NOMO-1 (cell line): ENCODE measurements around the gene PRR5L.

Source experiments
- DNase-seq, 2 experiments: peaks; one replicate each; lab custom pipeline; 2025; ENCODE audit not compliant: unreplicated experiment in 2 of 2; lab: John Stamatoyannopoulos, UW

The PRR5L gene

DNA sequence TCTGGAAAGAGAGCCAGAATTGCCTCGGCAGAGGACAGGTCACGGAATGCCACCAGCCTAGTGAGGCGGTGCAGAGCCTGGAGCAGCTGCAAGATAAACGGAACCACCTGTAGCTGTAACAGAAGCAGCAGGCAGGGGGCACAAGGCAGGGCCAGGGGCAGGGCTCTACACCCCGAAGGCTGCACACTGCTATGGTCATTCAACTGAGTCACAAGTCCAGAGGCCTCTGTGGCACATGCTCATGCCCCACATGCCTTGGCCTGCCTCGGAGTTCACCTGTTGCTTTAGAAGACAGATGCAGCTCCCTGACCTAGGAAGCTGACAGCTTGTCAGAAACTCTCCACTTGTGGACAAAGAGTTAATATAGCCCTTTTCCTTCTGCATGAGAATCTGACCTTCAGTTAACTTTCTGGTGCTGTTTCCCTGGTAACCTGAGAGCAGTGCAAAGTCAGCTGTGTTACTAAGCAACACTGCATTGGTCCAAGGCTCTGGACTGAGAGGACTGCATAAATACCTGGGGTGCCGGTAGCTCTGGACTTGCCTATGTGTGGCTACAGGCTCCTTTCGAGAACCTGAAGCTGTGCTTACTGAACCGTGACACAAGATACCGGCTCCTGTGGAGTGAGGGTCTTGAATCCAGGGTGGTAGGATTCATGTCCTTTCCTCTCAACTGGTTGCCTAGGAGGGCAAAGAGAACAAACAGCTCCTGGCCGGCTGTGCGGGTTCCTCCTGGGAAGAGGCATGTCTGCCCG is 17.4 kb upstream of the PRR5L start:
- DNase-seq, result no peak

DNA sequence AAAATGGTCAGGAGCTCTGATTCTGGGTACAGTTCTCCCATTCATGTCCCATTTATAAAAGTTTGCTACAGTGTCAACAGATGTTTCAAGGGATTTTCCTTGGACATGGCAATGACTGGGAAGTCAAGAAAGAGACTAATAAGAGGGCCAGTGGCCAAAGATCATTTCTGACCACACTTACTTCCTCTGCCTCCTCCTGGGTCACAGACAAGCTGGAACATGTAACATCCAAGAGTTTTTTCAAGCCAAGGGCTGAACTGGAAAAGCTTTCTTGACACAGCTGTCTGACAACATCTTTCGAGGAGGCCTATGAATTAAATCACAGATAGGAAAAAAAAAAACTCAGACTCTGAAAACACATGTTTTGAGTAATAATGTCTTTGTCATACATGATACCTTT is 15.6 kb upstream of the PRR5L start:
- no peak for DNase-seq

DNA sequence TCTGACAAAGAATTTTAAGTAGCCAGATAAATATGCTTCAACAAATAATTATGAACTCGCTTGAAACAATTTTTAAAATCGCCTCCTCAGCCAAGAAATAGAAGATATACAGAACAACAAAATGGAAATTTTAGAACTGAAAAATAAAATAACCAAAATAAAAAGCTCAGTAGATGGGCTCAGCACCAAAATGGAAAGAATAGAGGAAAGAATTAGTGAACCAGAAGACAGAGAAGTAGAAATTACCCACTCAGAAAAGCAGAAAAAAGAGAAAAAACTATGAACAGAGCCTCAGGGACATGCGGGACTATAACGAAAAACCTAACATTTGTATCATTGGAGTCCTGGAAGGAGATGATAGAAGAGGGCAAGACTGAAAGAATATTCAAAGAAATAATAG is 14.2 kb upstream of the PRR5L start:
- DNase-seq, result no peak

DNA sequence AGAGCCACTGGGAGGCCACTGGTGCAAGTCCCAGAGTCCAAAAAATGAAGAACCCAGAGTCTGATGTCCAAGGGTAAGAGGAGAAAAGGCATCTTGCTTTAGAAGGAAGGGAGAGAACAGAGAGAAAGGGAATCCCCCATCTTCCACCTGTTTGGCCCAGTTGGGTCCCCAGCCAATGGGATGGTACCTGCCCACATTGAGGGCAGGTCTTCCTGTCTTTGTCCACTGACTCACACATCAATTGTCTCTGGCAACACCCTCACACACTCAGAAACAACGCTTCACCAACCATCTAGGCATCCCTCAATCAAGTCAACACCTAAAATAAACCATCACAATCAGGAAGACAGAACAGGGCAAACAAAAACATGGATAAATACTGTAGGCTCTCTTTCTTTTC is 13.2 kb upstream of the PRR5L start:
- DNase-seq, result no peak

DNA sequence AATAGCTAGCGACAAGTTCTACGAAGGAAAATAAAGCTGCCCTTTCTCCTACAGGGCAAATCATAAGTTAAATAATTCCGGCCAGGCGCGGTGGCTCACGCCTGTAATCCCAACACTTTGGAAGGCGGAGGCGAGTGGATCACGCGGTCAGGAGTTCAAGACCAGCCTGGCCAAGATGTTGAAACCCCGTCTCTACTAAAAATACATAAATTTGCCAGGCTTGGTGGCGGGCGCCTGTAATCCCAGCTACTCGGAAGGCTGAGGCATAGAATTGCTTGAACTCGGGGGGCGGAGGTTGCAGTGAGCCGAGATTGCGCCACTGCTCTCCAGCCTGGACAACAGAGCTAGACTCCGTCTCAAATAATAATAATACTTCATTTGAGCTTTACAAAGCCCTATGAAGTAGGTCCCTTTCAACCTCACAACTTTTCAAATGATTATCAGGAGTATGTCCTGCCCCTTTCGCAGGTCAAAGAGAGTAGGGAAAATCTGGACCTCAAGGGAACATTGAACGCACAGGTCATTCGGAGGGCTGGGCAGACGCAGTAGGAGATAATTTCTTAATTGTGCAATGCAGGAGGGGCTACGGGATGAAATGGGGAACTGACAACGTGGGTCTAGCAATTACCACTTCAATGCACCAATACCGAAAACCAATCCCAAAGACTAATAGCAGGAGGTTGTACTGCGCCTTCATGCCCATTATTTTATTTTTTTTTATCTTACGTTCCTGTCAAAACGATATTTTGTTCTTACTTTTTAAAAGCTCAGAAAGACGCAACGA is 7.5 kb upstream of the PRR5L start:
- DNase-seq, result peak; percentile 64 to 77

DNA sequence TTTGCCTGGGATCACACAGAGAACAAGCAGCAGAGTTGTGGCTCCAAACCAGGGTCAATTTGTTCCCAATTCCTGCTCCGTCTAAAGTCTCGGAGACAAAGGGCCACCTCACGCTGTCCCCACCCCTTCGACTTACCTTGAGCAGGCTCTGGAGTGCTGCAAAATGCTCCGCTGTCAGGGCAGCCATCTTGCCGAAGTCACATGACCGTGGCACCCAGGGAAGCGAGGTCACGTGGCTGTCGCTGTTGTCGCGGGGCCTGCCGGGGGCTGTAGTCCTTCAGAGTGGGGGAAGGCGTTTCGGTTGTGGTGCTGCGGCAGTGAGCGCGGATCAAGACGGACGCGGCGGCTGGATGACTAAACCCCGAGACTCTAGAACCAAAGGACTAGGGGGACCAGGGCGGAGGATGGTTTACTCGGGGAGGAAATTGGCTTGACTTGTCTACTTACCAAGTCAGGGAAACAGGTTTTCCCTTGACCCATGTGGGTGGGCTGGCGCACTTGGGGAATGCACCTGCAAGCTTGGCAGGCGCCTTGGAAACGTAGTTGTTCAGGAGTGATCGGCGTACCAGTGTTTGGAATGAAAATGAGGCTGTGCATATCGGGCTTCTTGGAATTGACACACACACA is 6.7 kb upstream of the PRR5L start, which contains the start of gene COMMD9:
TSS of gene COMMD9 (minus strand) at position 199 of the 627 bp plus-strand sequence. CDS start at position 187, 12 bp downstream.
- DNase-seq, result peak; percentile 93 to 96

DNA sequence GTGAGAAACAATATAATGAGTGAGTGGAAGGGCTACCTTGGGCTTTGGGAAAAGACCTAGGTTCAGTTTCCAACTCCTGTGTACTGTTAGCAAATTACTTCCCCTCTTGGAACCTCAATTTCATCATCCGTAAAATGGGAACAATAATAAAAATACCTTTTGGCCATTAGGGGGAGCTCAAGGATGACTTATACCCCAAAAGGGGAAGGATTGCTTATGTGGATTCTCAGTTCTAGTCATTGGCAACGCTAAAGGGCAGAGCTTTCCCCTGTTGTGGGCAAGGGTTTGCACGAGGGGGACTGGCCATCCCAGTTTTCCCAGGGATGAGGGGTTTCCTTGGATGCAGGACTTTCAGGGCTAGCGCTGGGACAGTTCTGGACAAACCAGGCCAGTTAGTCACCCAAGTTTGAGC is 3.8 kb upstream of the PRR5L start:
- DNase-seq, result peak; percentile 27 to 73

DNA sequence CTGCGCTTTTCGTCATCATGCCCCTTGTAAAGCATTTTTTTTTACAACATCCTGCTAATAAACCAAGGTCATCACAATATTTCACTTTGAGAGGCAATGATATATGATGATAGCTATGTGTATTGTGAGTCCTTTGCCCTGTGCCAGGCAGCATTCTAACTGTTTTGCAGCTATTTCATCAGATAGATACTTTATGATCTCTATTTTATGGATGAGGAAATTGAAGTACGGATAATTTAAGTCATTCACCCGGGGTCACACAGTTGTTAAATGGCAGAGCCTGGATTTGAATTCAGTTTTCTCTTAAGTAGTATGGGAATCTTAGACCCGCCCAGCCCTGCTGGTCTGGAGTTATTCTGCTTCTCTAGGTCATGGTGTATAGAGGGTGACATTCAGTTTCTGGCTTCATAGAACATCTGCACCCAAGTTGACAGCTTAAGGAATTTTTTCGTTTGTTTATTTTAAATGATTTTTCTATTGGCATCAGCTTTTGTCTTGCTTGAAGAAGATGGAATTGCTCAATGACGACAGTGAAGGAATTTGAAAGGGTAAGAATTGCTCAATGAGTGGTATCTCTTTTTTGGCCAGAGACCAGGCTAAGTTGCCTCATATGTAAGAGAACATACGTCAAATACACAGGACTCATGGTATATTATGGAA is 926 bp downstream of the PRR5L start:
- peak; percentile 12 to 54 for DNase-seq

DNA sequence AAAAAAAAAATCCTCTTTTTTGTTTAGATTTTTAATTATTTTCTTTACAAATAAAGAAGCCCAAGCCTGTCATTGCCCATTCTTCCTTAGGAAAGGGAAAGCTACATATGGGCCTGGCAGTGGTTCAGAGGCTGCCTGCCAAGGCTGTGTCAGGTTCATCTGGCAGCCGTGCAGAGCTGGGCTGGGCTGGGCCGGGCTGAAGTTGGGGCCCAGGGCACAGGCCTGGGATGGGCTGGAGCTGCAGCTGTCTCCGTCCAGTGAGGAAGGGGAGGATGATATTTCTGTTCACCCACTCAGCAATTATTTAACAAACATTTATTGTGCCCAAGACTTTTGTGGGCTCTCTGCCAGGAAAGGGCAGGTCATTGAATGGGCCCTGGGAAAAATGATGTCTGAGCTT is 4.6 kb downstream of the PRR5L start:
- DNase-seq, result no peak

DNA sequence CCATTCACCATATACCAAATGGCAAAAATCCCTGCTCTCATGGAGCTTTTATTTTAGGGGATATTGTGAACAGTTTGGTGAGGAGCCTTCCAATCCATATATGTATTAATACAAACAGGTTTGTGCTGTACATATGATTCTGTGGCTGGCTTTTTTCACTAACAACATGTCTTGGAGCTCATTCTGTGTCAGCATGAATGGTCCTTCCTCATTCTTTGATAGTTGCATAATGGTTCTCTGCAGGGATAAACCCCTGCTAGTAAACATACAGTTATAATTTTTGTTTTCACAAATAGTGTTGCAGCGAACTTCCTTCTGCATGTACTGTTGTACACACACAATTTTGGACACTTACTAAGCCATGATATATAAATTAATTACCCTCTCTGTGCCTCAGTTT is 8.3 kb downstream of the PRR5L start:
- DNase-seq, result peak in 1 of 2 experiments; percentile 39

DNA sequence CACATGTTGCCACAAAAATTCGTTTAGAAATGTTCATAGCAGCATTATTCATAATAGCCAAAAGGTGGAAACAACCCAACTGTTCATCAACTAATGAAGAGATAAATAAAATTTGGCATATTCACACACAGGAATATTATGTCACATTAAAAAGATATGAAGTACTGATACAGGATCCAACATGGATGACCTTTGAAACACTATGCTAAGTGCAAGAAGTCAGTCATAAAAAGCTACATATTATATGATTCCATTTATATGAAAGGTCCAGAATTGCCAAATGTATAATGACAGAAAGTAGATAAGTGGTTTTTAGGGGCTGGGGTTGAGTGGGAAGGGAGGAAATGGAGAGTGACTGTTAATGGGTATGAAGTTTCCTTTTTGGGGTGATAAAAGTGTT is 9.0 kb downstream of the PRR5L start:
- DNase-seq, result no peak

DNA sequence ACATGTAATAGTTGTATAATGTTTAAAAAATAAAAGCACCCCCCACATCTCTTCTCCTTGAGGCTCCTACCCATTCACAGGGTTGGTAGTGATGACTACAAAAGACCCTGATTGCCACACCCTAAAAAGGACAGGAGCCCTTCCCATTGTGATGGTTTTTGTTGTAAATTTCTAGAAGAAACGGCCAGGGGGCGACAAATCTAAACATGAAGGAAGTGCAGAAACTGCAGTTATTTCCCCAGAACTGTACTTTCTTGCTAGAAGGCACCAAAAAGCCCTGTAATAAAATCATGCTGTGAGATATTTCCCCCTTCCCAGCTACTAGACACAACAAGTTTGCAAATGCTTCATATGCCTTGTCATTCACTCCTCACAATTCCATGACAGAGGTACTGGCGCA is 10.8 kb downstream of the PRR5L start:
- peak; percentile 26 to 64 for DNase-seq

DNA sequence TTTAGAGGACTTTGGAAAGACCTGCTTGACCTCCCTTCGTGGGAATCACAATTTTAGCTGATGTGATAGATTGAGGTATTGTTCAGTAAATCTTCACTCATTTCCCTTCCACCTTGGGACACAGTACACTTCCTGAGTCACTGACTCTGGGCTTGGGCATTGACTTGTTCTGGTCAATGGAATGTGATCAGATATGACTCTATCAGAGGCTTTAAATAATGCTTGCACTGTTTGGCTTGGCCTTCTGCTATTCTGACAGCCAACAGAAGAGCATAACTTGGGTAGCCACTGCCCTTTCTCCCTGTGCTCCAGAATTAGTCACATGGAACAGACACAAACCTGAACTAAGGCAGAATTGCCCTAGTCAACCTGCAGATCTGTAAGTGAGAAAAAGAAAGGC is 12.5 kb downstream of the PRR5L start:
- DNase-seq, result no peak

DNA sequence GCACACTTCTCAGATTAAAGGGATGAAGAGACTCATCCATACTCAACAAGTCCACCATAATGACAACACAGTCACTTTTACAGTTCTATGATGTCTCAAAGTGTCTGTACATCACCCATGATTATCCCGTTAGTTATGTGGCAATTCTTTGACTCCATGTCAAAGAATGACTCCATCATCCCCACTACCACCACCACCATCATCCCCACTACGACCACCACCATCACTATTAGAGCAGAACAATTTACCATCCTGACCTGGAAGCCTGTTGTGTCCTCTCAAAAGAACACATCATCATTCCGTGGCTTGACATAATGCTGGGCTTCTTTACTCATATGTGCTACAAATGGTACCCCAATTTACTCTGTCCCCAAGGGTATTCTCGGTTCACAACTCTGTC is 13.7 kb downstream of the PRR5L start:
- DNase-seq, result no peak

DNA sequence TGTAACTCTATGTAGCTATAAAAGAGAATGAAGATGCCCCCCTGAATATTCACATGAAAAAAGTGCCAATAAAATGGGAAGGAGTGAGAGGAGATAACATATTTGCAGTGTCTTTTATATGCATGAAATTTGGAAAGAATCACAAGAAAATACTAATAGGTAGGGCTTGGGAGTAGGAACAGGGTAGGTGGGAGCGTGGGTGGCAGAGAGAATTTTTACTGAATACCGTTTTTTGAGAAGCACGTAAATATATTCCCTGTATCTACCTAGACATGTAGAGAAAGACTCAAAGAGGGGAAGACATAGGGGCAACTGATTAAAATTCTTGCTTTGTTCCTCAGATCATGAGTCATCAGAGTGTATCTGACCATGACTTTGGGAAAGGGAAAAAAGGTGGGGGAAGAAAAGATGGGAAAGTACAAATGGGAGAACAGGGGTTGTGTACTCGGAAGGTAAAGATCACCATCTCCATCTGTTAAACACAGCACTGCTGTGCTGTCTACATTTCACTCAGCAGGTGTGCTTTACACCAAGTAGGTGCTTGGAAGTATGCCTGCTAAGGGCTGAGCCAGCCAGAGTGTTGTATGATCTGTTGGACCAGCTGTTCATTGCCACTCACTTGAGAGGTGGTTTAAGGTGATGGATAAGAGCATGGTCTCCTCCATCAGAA is 16.0 kb downstream of the PRR5L start:
- no peak for DNase-seq

DNA sequence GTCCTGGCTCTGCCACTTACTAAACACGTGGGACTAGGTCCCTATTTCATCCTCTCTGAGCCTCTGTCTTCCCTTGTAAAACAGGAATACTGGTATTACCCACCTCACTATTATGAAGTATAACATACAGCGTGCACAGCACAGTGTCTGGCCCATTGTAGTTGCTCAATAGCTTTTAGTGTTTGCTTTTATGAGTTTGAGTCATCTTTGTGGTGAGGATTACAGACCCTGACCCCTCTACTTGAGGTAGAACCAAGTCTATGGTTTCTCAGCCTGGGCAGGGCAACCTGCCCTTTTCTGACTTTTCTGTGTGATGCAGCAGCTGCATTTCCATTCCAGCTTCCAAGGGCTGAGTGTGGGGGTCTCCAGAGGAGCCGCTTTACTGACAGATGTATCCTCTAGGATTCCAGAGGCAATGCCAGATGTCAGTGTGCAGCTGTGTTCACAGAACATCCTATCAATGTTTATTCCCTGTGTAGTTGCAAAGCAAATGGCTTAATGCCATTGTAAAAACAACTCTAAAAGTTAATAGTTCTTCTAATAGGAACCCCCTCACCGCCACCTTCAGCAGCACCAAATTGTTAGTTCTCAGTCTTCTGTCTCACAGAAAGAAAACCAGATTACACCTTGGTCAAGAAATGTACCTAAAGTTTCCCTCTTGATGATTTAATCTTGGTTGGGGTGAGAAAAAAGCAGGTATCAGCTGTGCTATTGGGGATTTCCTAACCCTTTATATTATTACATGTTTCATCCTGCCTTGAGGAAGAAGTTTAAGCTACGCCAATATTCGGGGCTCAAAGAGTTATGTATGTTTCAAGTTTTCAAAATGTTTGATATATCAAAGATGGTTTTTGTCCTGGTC is 16.8 kb downstream of the PRR5L start:
- DNase-seq, result peak; percentile 65 to 80

DNA sequence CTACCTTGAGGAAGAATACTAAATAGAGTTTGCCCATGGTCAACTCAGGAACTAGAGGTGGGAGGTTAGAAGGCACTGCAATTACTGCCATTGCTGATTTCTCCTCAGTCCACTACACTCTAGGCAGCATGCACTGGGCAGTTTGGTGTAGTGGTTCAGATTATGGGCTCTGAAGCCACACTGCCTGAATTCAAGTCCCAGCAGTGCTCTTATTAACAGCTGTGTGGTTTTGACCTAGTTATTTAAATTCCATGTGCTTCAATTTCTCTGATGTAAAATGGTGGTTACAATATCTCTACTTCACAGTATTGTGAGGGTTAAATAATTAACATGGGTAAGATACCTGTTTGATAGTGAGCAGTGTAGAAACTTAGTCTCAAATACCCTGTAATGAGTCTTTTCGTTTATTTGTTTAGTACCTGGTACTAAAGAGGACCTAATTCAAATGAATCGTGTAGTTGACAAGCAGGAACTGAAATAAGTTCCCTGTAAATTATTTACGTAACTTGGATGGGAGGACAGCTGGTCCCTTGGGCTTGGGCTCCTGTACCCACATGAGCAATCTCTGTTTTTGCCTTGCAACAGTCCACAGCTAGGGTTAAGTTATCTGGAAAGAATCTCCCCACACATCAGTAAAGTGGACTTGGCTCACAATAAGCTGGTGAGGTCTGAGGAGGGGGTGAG is 17.8 kb downstream of the PRR5L start:
- DNase-seq, result peak in 1 of 2 experiments; percentile 11

DNA sequence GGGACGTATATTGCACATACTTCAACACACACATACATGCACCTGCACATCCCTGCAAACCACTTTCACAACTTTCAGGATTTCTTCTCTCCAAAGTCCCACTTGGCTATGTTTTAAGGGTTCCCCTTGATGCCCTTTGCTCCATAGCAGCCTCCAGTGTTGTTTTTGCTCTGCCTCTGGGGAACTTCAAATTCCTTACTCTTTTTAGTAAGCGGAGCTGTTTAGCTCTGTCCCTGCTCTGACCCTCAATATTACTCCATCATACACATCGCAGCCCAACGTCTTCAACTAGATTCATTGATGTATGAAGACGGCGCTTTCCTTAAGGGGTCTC is 18.3 kb downstream of the PRR5L start:
- DNase-seq, result no peak

DNA sequence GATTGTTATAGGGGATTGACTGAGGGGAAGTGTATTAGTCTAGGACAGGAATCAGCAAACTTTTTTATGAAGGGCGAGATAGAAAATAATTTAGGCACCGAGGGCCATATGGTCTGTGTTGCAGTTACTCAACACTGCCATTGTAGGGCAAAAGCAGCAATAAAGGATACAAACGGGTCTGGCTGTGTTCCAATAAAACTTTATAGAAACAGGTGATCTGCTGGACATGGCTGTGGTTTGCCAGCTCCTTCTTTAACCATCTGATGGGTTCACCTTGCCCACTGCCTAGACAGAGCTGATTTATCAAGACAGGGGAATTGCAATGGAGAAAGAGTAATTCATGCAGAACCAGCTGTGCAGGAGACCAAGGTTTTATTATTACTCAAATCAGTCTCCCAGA is 20.0 kb downstream of the PRR5L start:
- DNase-seq, result no peak
